Measurements from ENCODE around the gene MYF6.

The MYF6 gene

GRCh38 chr12:80707126-80707829, at the start of gene MYF6:
TSS of gene MYF6 (plus strand) at chr12:80707634. CDS start at chr12:80707720, 86 bp downstream.
- H3F3A ChIP-seq (ENCODE audit: insufficient read depth), result no peaks in the 10 kb centered on the region
- H4K20me1 ChIP-seq (ENCODE audit: low read depth, low read length), result no peaks in the 10 kb centered on the region
- H3K79me2 ChIP-seq (ENCODE audit: insufficient read depth, low read length), result no peaks in the 10 kb centered on the region
- H3K27me3 ChIP-seq (ENCODE audit: low read length), result no peaks in the 10 kb centered on the region
- TF ChIP-seq, protein P1, sequence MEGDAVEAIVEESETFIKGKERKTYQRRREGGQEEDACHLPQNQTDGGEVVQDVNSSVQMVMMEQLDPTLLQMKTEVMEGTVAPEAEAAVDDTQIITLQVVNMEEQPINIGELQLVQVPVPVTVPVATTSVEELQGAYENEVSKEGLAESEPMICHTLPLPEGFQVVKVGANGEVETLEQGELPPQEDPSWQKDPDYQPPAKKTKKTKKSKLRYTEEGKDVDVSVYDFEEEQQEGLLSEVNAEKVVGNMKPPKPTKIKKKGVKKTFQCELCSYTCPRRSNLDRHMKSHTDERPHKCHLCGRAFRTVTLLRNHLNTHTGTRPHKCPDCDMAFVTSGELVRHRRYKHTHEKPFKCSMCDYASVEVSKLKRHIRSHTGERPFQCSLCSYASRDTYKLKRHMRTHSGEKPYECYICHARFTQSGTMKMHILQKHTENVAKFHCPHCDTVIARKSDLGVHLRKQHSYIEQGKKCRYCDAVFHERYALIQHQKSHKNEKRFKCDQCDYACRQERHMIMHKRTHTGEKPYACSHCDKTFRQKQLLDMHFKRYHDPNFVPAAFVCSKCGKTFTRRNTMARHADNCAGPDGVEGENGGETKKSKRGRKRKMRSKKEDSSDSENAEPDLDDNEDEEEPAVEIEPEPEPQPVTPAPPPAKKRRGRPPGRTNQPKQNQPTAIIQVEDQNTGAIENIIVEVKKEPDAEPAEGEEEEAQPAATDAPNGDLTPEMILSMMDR (IDR thresholded peaks at IDR 0.05; ENCODE audit: insufficient read depth, low read length, poor library complexity, severe bottlenecking), result no peak
- TF ChIP-seq EZH2phosphoT487 (conservative IDR thresholded peaks at IDR 0.05; ENCODE audit: low read length), result no peak
- no peak within 1 kb of the TSS for H2AFZ ChIP-seq (ENCODE audit: low read depth, low read length, severe bottlenecking)
- no peak within 1 kb of the TSS for H3K4me3 ChIP-seq (ENCODE audit: insufficient read depth, low read length, poor library complexity, severe bottlenecking)
- no peak within 1 kb of the TSS for H3K27ac ChIP-seq (ENCODE audit: low read depth, low read length)
- no peak within 1 kb of the TSS for H3K9ac ChIP-seq (ENCODE audit: low read length)
- H3K4me2 ChIP-seq (ENCODE audit: low read depth, low read length, poor library complexity, severe bottlenecking), result no peak within 1 kb of the TSS
- H3K36me3 ChIP-seq (ENCODE audit: low read length), result no peaks in the 10 kb centered on the region
- H3K9me2 ChIP-seq (replicated peaks; ENCODE audit: insufficient read depth, low read length), result no peaks in the 10 kb centered on the region
- no peaks in the 10 kb centered on the region for H3K9me3 ChIP-seq (ENCODE audit: insufficient read depth, low read length)

GRCh38 chr12:80659512-80660063, 47.8 kb upstream of the MYF6 start:
- no peak overlapping the region for H3K4me2 ChIP-seq (ENCODE audit: low read depth, low read length, poor library complexity, severe bottlenecking)
- TF ChIP-seq, protein P1 (IDR thresholded peaks at IDR 0.05; ENCODE audit: insufficient read depth, low read length, poor library complexity, severe bottlenecking), result no peak
- no peak for TF ChIP-seq EZH2phosphoT487 (conservative IDR thresholded peaks at IDR 0.05; ENCODE audit: low read length)
- no peak overlapping the region for H3K9ac ChIP-seq (ENCODE audit: low read length)
- no peak overlapping the region for H3K4me3 ChIP-seq (ENCODE audit: insufficient read depth, low read length, poor library complexity, severe bottlenecking)
- H3K79me2 ChIP-seq (ENCODE audit: insufficient read depth, low read length), result no peaks in the 10 kb centered on the region
- H3F3A ChIP-seq (ENCODE audit: insufficient read depth), result no peaks in the 10 kb centered on the region
- H4K20me1 ChIP-seq (ENCODE audit: low read depth, low read length), result no peaks in the 10 kb centered on the region
- H3K36me3 ChIP-seq (ENCODE audit: low read length), result no peaks in the 10 kb centered on the region
- no peaks in the 10 kb centered on the region; the same call in 1 of the 2 replicates for H3K9me2 ChIP-seq (replicated peaks; ENCODE audit: insufficient read depth, low read length)
- no peak overlapping the region for H2AFZ ChIP-seq (ENCODE audit: low read depth, low read length, severe bottlenecking)
- H3K9me3 ChIP-seq (ENCODE audit: insufficient read depth, low read length), result no peaks in the 10 kb centered on the region
- no peak overlapping the region for H3K27ac ChIP-seq (ENCODE audit: low read depth, low read length)
- H3K27me3 ChIP-seq (ENCODE audit: low read length), result peaks cover 4% of the 10 kb centered on the region; the same call in 1 of the 2 replicates

GRCh38 chr12:80662586-80662985, 44.8 kb upstream of the MYF6 start:
- no peaks in the 10 kb centered on the region for H3K9me3 ChIP-seq (ENCODE audit: insufficient read depth, low read length)
- TF ChIP-seq, protein P1 (IDR thresholded peaks at IDR 0.05; ENCODE audit: insufficient read depth, low read length, poor library complexity, severe bottlenecking), result no peak
- TF ChIP-seq EZH2phosphoT487 (conservative IDR thresholded peaks at IDR 0.05; ENCODE audit: low read length), result no peak
- no peak overlapping the region for H2AFZ ChIP-seq (ENCODE audit: low read depth, low read length, severe bottlenecking)
- no peaks in the 10 kb centered on the region for H3K36me3 ChIP-seq (ENCODE audit: low read length)
- no peaks in the 10 kb centered on the region for H3F3A ChIP-seq (ENCODE audit: insufficient read depth)
- no peaks in the 10 kb centered on the region for H4K20me1 ChIP-seq (ENCODE audit: low read depth, low read length)
- no peaks in the 10 kb centered on the region; the same call in 1 of the 2 replicates for H3K9me2 ChIP-seq (replicated peaks; ENCODE audit: insufficient read depth, low read length)
- H3K9ac ChIP-seq (ENCODE audit: low read length), result no peak overlapping the region
- H3K4me3 ChIP-seq (ENCODE audit: insufficient read depth, low read length, poor library complexity, severe bottlenecking), result no peak overlapping the region
- H3K79me2 ChIP-seq (ENCODE audit: insufficient read depth, low read length), result no peaks in the 10 kb centered on the region
- H3K27me3 ChIP-seq (ENCODE audit: low read length), result no peaks in the 10 kb centered on the region
- no peak overlapping the region for H3K27ac ChIP-seq (ENCODE audit: low read depth, low read length)
- H3K4me2 ChIP-seq (ENCODE audit: low read depth, low read length, poor library complexity, severe bottlenecking), result no peak overlapping the region
